Colon (tissue), 2 donors: ENCODE measurements around the gene TJP1.
"Not testable (repeated sequence)": the region's sequence is repeated elsewhere in the genome, so short reads cannot be mapped to it uniquely, and the experiment has no call there.

Source experiments
- FAIRE-seq: peaks from 2 replicates; lab custom pipeline; 2012; peaks lifted over from hg19 to GRCh38; lab: Jason Lieb, UNC
- donor health status: control.
- donor health status: control.

TJP1 gene

GRCh38 chr15:29838352-29839010 lies 16.2 kb upstream of the TJP1 start:
- no peak for FAIRE-seq

- peak; percentile 18 for FAIRE-seq
These were observed 13.0 kb upstream of the TJP1 start for GRCh38 chr15:29835301-29835700.

GRCh38 chr15:29832709-29833108 lies 10.4 kb upstream of the TJP1 start:
- no peak for FAIRE-seq

- FAIRE-seq, result no peak
These were observed 4.9 kb upstream of the TJP1 start for GRCh38 chr15:29826908-29827820.

GRCh38 chr15:29825227-29825626 lies 3.0 kb upstream of the TJP1 start:
- no peak for FAIRE-seq

GRCh38 chr15:29822684-29823459 lies 604 bp upstream of the TJP1 start:
- FAIRE-seq, result no peak

- FAIRE-seq, result no peak
These were observed 710 bp downstream of the TJP1 start for GRCh38 chr15:29821416-29822099.

GRCh38 chr15:29820394-29821154 lies 1.7 kb downstream of the TJP1 start:
- FAIRE-seq, result no peak

- no peak for FAIRE-seq
These were observed 2.3 kb downstream of the TJP1 start for GRCh38 chr15:29819979-29820378.

- FAIRE-seq, result no peak
These were observed 4.1 kb downstream of the TJP1 start for GRCh38 chr15:29818141-29818540.

GRCh38 chr15:29817455-29817854 lies 4.8 kb downstream of the TJP1 start:
- FAIRE-seq, result not testable (repeated sequence)

GRCh38 chr15:29815000-29815710 lies 7.1 kb downstream of the TJP1 start:
- FAIRE-seq, result no peak

- no peak for FAIRE-seq
These were observed 9.3 kb downstream of the TJP1 start for GRCh38 chr15:29813009-29813408.

- FAIRE-seq, result no peak
These were observed 9.9 kb downstream of the TJP1 start for GRCh38 chr15:29812384-29812694.

GRCh38 chr15:29811691-29812383 lies 10.4 kb downstream of the TJP1 start:
- no peak for FAIRE-seq

GRCh38 chr15:29805708-29806104 lies 16.6 kb downstream of the TJP1 start:
- no peak for FAIRE-seq

GRCh38 chr15:29805043-29805707 lies 17.1 kb downstream of the TJP1 start:
- FAIRE-seq, result no peak

GRCh38 chr15:29802411-29802810 lies 19.9 kb downstream of the TJP1 start:
- FAIRE-seq, result no peak

GRCh38 chr15:29800491-29801366 lies 21.5 kb downstream of the TJP1 start:
- no peak for FAIRE-seq
